GM12878 (cell line): ENCODE data around the gene ITSN1. TPM values are rescaled to one million over a fixed set of nuclear protein-coding genes. Genes with fewer than 3 reads are reported as not detected.

ENCODE experiments used
- HCFC1 ChIP-seq: fragments of 150-350 bp; IDR thresholded peaks from 2 replicates; pipeline ENCODE4 v1.6.1; 2014; ENCODE audit warnings: low read length
- HDAC2 ChIP-seq: fragments of 200-600 bp; sonication (generic); IDR thresholded peaks from 2 replicates; pipeline ENCODE4 v1.6.1; 2017
- MTA2 ChIP-seq: fragments of 450-650 bp; IDR thresholded peaks from 2 replicates; pipeline ENCODE4 v1.6.1; 2016; ENCODE audit warnings: low read depth, mild to moderate bottlenecking, moderate library complexity
- PBX3 ChIP-seq: IDR thresholded peaks from 2 replicates; pipeline ENCODE4 v1.6.1; 2011; ENCODE audit warnings: mild to moderate bottlenecking, low read depth, low read length, moderate library complexity; ENCODE audit not compliant: insufficient replicate concordance
- POLR2AphosphoS2 ChIP-seq: IDR thresholded peaks from 2 replicates; pipeline ENCODE4 v1.6.1; 2011; ENCODE audit warnings: low read depth, mild to moderate bottlenecking, low read length, improper control_type of control experiment, moderate library complexity
- RCOR1 ChIP-seq: conservative IDR thresholded peaks from 2 replicates; pipeline ENCODE4 v1.6.1; 2012; ENCODE audit warnings: low read depth, low read length, improper control_type of control experiment
- SMAD1 ChIP-seq: fragments of 450-650 bp; IDR thresholded peaks from 2 replicates; pipeline ENCODE4 v1.6.1; 2018; ENCODE audit warnings: mild to moderate bottlenecking, low read depth; ENCODE audit not compliant: partially characterized antibody
- WRNIP1 ChIP-seq: IDR thresholded peaks from 2 replicates; pipeline ENCODE4 v1.6.1; 2011; ENCODE audit warnings: low read depth, low read length, improper control_type of control experiment, borderline replicate concordance
- ZNF217 ChIP-seq: fragments of 450-650 bp; IDR thresholded peaks from 2 replicates; pipeline ENCODE4 v1.6.1; 2017; ENCODE audit warnings: antibody characterized with exemption, mild to moderate bottlenecking
- ZNF687 ChIP-seq: fragments of 450-650 bp; IDR thresholded peaks from 2 replicates; pipeline ENCODE4 v1.6.1; 2017; ENCODE audit warnings: mild to moderate bottlenecking, moderate library complexity
- polyA plus RNA-seq, 11 experiments: library from polyadenylated mRNA; depleted of rRNA in 4 of 11; unstranded in 6 of 11; stranded (reverse) in 5 of 11; fragments of >200 nt; fragmentation: Nextera tagmentation in 4 of 11; fragmentation: Illumina TruSeq in 1 of 11; extraction: Ambion mirVana in 4 of 11; extraction: Trizol in 1 of 11; gene quantifications; 1 replicate in 1 of 11; 2 replicates in 10 of 11; pipeline versions ENCODE4 v1.2.1 to v1.2.3, GENCODE V29; 2011 to 2016; ENCODE audit warnings: inconsistent platforms in 2 of 11, missing spikeins in 2 of 11, low read depth in 1 of 11
- total RNA-seq, 4 experiments: library from RNA; depleted of rRNA in 3 of 4; stranded (reverse); fragments of >200 nt in 3 of 4; fragmentation: Illumina TruSeq in 1 of 4; extraction: Trizol in 1 of 4; gene quantifications; 2 replicates each; pipeline versions ENCODE4 v1.2.1 to v1.2.3, GENCODE V29; 2013 to 2021

ITSN1 gene
- total and polyA plus RNA-seq, 10 of the 15 experiments (the other 5 are each of a cell fraction or from before 2014, with no cell fraction given): 0.89 to 10.6 (median 4.8) TPM

- TF ChIP-seq ZNF687 (no peak), POLR2AphosphoS2 (no peak), MTA2 (no peak), WRNIP1 (no peak), HDAC2 (no peak), PBX3 (no peak), SMAD1 (no peak), ZNF217 (no peak), RCOR1 (no peak), HCFC1 (no peak)
Measured at GRCh38 chr21:33871171-33871570, 228.9 kb downstream of the ITSN1 start (continued).
